Natural killer cell treated with Interleukin-12 subunit alpha and Interleukin-12 subunit beta and Interleukin-15 and Interleukin-18, amount 100 ng/mL, for 72 hours (primary cell): Measurements from ENCODE around the gene WDR4. TPM values are rescaled to one million over a fixed set of nuclear protein-coding genes. Genes with fewer than 3 reads are reported as not detected.
"Not testable (repeated sequence)": the region's sequence is repeated elsewhere in the genome, so short reads cannot be mapped to it uniquely, and the experiment has no call there.

Source experiments
- ATAC-seq, 2 donors: fragments of 150-1000 bp; cut with Tn5 transposase in 1 of 2; sonication (Bioruptor Pico), chemical (Tn5 transposase) in 1 of 2; 2 replicates each; pipeline ENCODE4 v1.10.0; 2021
- DNase-seq: peaks from one replicate; pipeline ENCODE4 v3.0.0; 2022; ENCODE audit warnings: low spot score
- H3K27ac Mint-ChIP-seq, 2 donors: 1 replicate in 1 of 2; 2 replicates in 1 of 2; pipeline ENCODE4 v1.8.0; 2022; ENCODE audit warnings: mixed read lengths in 2 of 2, mild to moderate bottlenecking in 1 of 2, moderate library complexity in 1 of 2
- H3K27me3 Mint-ChIP-seq, 2 donors: 1 replicate in 1 of 2; 2 replicates in 1 of 2; pipeline ENCODE4 v1.8.0; 2022; ENCODE audit warnings: mixed read lengths in 2 of 2
- H3K36me3 Mint-ChIP-seq: one replicate; pipeline ENCODE4 v1.8.0; 2022; ENCODE audit warnings: mixed read lengths
- H3K4me1 Mint-ChIP-seq, 2 donors: 1 replicate in 1 of 2; 2 replicates in 1 of 2; pipeline ENCODE4 v1.8.0; 2022; ENCODE audit warnings: low read depth in 2 of 2, mixed read lengths in 2 of 2, mild to moderate bottlenecking in 1 of 2
- H3K4me3 Mint-ChIP-seq: one replicate; pipeline ENCODE4 v1.8.0; 2022; ENCODE audit warnings: mixed read lengths
- H3K9me3 Mint-ChIP-seq: 2 replicates; pipeline ENCODE4 v1.8.0; 2022; ENCODE audit warnings: mixed read lengths
- total RNA-seq, 2 donors: library from RNA; stranded (reverse); gene quantifications; one replicate each; pipeline ENCODE4 v1.2.3, GENCODE V29; 2022

Gene WDR4, protein sequence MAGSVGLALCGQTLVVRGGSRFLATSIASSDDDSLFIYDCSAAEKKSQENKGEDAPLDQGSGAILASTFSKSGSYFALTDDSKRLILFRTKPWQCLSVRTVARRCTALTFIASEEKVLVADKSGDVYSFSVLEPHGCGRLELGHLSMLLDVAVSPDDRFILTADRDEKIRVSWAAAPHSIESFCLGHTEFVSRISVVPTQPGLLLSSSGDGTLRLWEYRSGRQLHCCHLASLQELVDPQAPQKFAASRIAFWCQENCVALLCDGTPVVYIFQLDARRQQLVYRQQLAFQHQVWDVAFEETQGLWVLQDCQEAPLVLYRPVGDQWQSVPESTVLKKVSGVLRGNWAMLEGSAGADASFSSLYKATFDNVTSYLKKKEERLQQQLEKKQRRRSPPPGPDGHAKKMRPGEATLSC
- total RNA-seq = 100 to 1,000 TPM in 1 of 2 donors, 10 to 100 TPM in 1; 28.5 to 112 TPM

DNA sequence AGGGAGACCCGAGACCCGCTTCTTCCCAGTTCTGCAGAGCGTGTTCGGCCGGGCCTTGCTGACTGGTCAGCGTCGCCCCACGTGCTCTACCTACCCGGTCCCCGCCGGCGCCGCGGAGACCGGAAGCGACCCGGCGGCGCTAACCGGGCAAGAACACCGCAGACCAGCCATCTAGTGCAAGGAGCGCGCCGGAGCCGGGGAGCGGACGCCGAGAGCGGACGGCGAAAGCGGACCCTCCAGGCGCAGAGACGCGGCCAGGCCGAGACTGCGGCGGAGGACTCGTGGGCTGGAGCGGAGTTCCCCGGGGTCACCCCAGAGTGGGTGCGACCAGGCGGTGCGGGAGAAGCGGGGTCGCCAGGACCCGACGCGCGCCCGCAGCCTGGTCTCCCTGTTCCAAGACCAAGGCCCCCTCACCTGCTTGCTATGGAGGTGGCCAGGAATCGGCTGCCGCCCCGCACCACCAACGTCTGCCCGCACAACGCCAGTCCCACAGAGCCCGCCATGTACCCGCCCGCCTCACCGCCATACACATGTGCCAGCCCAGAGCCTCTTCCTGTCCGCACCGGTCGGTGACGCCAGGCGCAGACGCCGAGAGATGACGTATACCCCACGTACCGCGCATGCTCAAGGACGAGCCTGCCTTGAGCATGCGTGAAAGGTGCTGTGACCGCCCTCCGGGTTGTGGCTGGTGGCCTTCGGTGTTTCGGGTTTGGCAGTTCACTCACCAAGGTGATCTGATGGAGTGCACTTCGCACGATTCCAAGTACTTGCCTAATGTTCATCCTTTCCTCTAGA lies at the start of gene WDR4:
Gene WDR4 (minus strand): TSS at position 547 of the 795 bp plus-strand sequence. CDS start 44 bp downstream, at position 503.
- Mint-ChIP-seq H3K4me1 (peaks cover 24 to 29% of the 10 kb centered on the region in 2 donors), H3K9me3 (no peaks in the 10 kb centered on the region), H3K27me3 (no peaks in the 10 kb centered on the region), H3K36me3 (peaks cover 7% of the 10 kb centered on the region), H3K27ac (peak within 1 kb of the TSS; percentile 98 to 99), H3K4me3 (peak within 1 kb of the TSS; percentile 99)
- peak; percentile 97 for ATAC-seq
- DNase-seq = peak; percentile 97

- not testable (repeated sequence) for H3K9me3 Mint-ChIP-seq, DNase-seq, H3K36me3 Mint-ChIP-seq, H3K27ac Mint-ChIP-seq, H3K4me3 Mint-ChIP-seq, ATAC-seq, H3K27me3 Mint-ChIP-seq
- peaks cover 14 to 16% of the 10 kb centered on the region in 2 donors for H3K4me1 Mint-ChIP-seq
Observed at GRCh38 chr21:42927474-42928200, 48.3 kb upstream of the WDR4 start.

GRCh38 chr21:42925114-42925926 lies 46.0 kb upstream of the WDR4 start, which contains the start of gene ERVH48-1:
ERVH48-1 (minus strand) TSS chr21:42925630; CDS start chr21:42919006, 6,624 bp downstream.
- Mint-ChIP-seq H3K27me3 (no peaks in the 10 kb centered on the region), H3K36me3 (no peaks in the 10 kb centered on the region), H3K27ac (peak within 1 kb of the TSS; percentile 58 to 61), H3K9me3 (no peaks in the 10 kb centered on the region), H3K4me1 (peaks cover 14 to 15% of the 10 kb centered on the region in 2 donors), H3K4me3 (peak within 1 kb of the TSS; percentile 62)
- ATAC-seq (no peak), DNase-seq (no peak)

- Mint-ChIP-seq H3K27me3 (no peaks in the 10 kb centered on the region), H3K27ac (peak overlapping the region; percentile 58 to 61), H3K36me3 (no peaks in the 10 kb centered on the region), H3K4me1 (peaks cover 14 to 15% of the 10 kb centered on the region in 2 donors), H3K9me3 (no peaks in the 10 kb centered on the region), H3K4me3 (peak overlapping the region; percentile 62)
- ATAC-seq (no peak), DNase-seq (no peak)
Observed at GRCh38 chr21:42924433-42924751, 45.1 kb upstream of the WDR4 start.

- ATAC-seq = peak; percentile 96 to 98
- Mint-ChIP-seq H3K4me1 (peaks cover 14 to 15% of the 10 kb centered on the region in 2 donors), H3K27ac (peak overlapping the region; percentile 58 to 61), H3K4me3 (peak overlapping the region; percentile 62), H3K36me3 (no peaks in the 10 kb centered on the region), H3K27me3 (no peaks in the 10 kb centered on the region), H3K9me3 (no peaks in the 10 kb centered on the region)
- peak; percentile 79 for DNase-seq
Observed at GRCh38 chr21:42923553-42924432, 44.5 kb upstream of the WDR4 start.

DNA sequence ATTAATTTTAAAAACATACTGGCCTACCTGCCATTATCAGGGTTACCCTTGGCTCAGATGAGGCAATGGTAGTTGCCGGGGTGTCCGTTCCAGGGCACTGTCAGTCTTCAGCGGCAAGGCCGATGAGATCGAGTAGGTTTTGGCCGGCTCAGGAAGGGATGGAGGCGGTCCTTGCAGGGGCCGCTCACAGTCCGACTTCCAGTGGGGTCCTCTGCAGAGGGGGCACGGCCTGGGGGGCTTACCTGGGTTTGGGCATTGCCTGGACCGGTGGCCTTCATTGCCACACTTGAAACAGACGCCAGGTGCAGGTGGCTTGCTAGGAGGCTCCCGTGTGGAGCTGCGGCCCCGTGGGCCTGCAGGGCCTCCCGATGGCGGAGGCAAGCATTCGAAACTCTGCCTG lies 43.6 kb upstream of the WDR4 start:
- Mint-ChIP-seq H3K27me3 (no peaks in the 10 kb centered on the region), H3K27ac (no peak overlapping the region), H3K9me3 (no peaks in the 10 kb centered on the region), H3K4me3 (no peak overlapping the region), H3K36me3 (no peaks in the 10 kb centered on the region), H3K4me1 (peaks cover 14 to 15% of the 10 kb centered on the region in 2 donors)
- ATAC-seq (no peak), DNase-seq (no peak)

- Mint-ChIP-seq H3K27me3 (no peaks in the 10 kb centered on the region), H3K27ac (no peak overlapping the region), H3K9me3 (no peaks in the 10 kb centered on the region), H3K4me1 (peaks cover 14 to 15% of the 10 kb centered on the region in 2 donors), H3K4me3 (no peak overlapping the region), H3K36me3 (no peaks in the 10 kb centered on the region)
- ATAC-seq = no peak
- DNase-seq = no peak
Observed at GRCh38 chr21:42921927-42922326, 42.6 kb upstream of the WDR4 start.

- Mint-ChIP-seq H3K9me3 (no peaks in the 10 kb centered on the region), H3K4me3 (no peak overlapping the region), H3K27ac (no peak overlapping the region), H3K27me3 (no peaks in the 10 kb centered on the region), H3K36me3 (no peaks in the 10 kb centered on the region), H3K4me1 (peaks cover 2% of the 10 kb centered on the region in 2 donors)
- DNase-seq (no peak), ATAC-seq (no peak)
Observed at GRCh38 chr21:42918291-42918690, 39.0 kb upstream of the WDR4 start.

DNA sequence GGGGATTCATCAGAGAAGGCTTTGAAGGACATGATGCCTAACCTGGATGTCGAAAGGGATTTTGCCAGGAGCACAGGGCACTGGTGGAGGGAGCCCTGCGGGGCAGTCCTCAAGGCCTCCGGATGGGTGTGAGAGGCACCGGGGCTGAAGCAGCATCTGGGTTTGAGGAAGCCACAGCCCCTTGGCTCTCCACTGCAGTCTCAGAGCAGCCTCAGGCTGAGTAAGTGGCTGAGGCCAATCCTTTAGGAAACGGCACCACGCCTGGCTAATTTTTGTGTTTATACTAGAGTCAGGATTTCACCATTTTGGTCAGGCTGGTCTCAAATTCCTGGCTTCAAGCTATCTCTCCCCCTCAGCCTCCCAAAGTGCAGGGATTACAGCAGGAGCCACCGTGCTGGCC lies 34.1 kb upstream of the WDR4 start:
- no peak overlapping the region for H3K4me3 Mint-ChIP-seq
- ATAC-seq = no peak
- no peaks in the 10 kb centered on the region for H3K9me3 Mint-ChIP-seq
- no peak overlapping the region for H3K27ac Mint-ChIP-seq
- no peaks in the 10 kb centered on the region for H3K4me1 Mint-ChIP-seq
- DNase-seq = no peak
- peaks cover 7% of the 10 kb centered on the region for H3K36me3 Mint-ChIP-seq
- H3K27me3 Mint-ChIP-seq = no peaks in the 10 kb centered on the region

- H3K4me3 Mint-ChIP-seq, H3K27me3 Mint-ChIP-seq, H3K4me1 Mint-ChIP-seq, H3K9me3 Mint-ChIP-seq, ATAC-seq, H3K27ac Mint-ChIP-seq, DNase-seq, H3K36me3 Mint-ChIP-seq: not testable (repeated sequence)
Observed at GRCh38 chr21:42911920-42912319, 32.6 kb upstream of the WDR4 start.

- ATAC-seq, H3K4me1 Mint-ChIP-seq, H3K27ac Mint-ChIP-seq, H3K4me3 Mint-ChIP-seq, H3K9me3 Mint-ChIP-seq, H3K27me3 Mint-ChIP-seq, DNase-seq: not testable (repeated sequence)
- peaks cover 16% of the 10 kb centered on the region for H3K36me3 Mint-ChIP-seq
Observed at GRCh38 chr21:42908484-42908883, 29.1 kb upstream of the WDR4 start.

DNA sequence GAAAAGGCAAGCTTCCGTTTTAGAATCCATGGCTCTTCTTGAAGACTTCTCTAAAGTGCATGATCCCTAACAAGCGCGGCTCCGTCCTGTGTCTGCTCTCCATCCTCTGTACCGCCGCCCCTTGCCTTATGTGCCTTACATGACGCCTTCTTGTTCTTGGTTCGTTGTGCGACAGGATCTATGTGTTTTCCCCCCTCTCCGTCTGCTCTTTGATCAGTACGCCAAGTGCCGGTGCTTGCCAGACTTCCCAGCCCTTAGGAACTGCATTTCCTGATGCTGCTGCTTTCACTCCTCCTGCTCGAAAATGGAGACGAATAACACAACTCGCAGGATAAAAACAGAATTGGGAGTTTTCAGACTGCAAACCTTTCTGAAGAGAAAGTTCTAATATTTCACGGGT lies 26.9 kb upstream of the WDR4 start:
- no peak overlapping the region for H3K4me3 Mint-ChIP-seq
- no peak for DNase-seq
- no peak for ATAC-seq
- H3K27ac Mint-ChIP-seq = no peak overlapping the region
- H3K9me3 Mint-ChIP-seq = no peaks in the 10 kb centered on the region
- H3K36me3 Mint-ChIP-seq = peaks cover 19% of the 10 kb centered on the region
- peaks cover 0 to 5% of the 10 kb centered on the region in 2 donors for H3K4me1 Mint-ChIP-seq
- H3K27me3 Mint-ChIP-seq = no peaks in the 10 kb centered on the region
